GM18505 (cell line): ENCODE results near the gene PLEKHG4B.

ENCODE experiments used
- ATAC-seq: cut with Tn5 transposase; IDR thresholded peaks from one replicate; pipeline ENCODE4 v1.9.1; 2021; ENCODE audit not compliant: unreplicated experiment
- POLR2A ChIP-seq: IDR thresholded peaks from 4 replicates; pipeline ENCODE4 v1.6.1; 2011; ENCODE audit warnings: borderline replicate concordance; ENCODE audit not compliant: insufficient read depth, insufficient read length; ENCODE audit errors: extremely low read depth

PLEKHG4B gene

GRCh38 chr5:73768-74502 is 18.0 kb upstream of the PLEKHG4B start:
- ATAC-seq = no peak
- TF ChIP-seq POLR2A = no peak

GRCh38 chr5:74503-75109 is 17.4 kb upstream of the PLEKHG4B start:
- TF ChIP-seq POLR2A = no peak

GRCh38 chr5:75331-76320 is 16.3 kb upstream of the PLEKHG4B start:
- no peak for TF ChIP-seq POLR2A
- ATAC-seq = no peak

More at GRCh38 chr5:74503-75109, 17.4 kb upstream of the PLEKHG4B start:
- ATAC-seq = no peak

- TF ChIP-seq POLR2A = no peak
- no peak for ATAC-seq
These were observed 15.4 kb upstream of the PLEKHG4B start for GRCh38 chr5:76358-77169.

GRCh38 chr5:77170-77501 is 14.8 kb upstream of the PLEKHG4B start:
- ATAC-seq = no peak
- no peak for TF ChIP-seq POLR2A

- TF ChIP-seq POLR2A = no peak
These were observed 14.4 kb upstream of the PLEKHG4B start for GRCh38 chr5:77546-77945.

GRCh38 chr5:77957-78804 is 13.8 kb upstream of the PLEKHG4B start:
- no peak for ATAC-seq

More at GRCh38 chr5:77546-77945, 14.4 kb upstream of the PLEKHG4B start:
- no peak for ATAC-seq

GRCh38 chr5:78805-79149 is 13.2 kb upstream of the PLEKHG4B start:
- no peak for ATAC-seq
- no peak for TF ChIP-seq POLR2A

More at GRCh38 chr5:77957-78804, 13.8 kb upstream of the PLEKHG4B start:
- TF ChIP-seq POLR2A = no peak

GRCh38 chr5:79263-79662 is 12.7 kb upstream of the PLEKHG4B start:
- ATAC-seq = no peak

GRCh38 chr5:79821-80220 is 12.1 kb upstream of the PLEKHG4B start:
- TF ChIP-seq POLR2A = no peak
- no peak for ATAC-seq

More at GRCh38 chr5:79263-79662, 12.7 kb upstream of the PLEKHG4B start:
- no peak for TF ChIP-seq POLR2A

- no peak for TF ChIP-seq POLR2A
- no peak for ATAC-seq
These were observed 10.5 kb upstream of the PLEKHG4B start for GRCh38 chr5:81391-82021.

- ATAC-seq = no peak
- no peak for TF ChIP-seq POLR2A
These were observed 9.9 kb upstream of the PLEKHG4B start for GRCh38 chr5:82097-82496.

- no peak for TF ChIP-seq POLR2A
- ATAC-seq = no peak
These were observed 9.4 kb upstream of the PLEKHG4B start for GRCh38 chr5:82570-82969.
